GM21529 (cell line): ENCODE data around the gene NUAK1.

Experiments
- ATAC-seq: cut with Tn5 transposase; IDR thresholded peaks from one replicate; pipeline ENCODE4 v1.9.1; 2021; ENCODE audit not compliant: unreplicated experiment

The NUAK1 gene

DNA sequence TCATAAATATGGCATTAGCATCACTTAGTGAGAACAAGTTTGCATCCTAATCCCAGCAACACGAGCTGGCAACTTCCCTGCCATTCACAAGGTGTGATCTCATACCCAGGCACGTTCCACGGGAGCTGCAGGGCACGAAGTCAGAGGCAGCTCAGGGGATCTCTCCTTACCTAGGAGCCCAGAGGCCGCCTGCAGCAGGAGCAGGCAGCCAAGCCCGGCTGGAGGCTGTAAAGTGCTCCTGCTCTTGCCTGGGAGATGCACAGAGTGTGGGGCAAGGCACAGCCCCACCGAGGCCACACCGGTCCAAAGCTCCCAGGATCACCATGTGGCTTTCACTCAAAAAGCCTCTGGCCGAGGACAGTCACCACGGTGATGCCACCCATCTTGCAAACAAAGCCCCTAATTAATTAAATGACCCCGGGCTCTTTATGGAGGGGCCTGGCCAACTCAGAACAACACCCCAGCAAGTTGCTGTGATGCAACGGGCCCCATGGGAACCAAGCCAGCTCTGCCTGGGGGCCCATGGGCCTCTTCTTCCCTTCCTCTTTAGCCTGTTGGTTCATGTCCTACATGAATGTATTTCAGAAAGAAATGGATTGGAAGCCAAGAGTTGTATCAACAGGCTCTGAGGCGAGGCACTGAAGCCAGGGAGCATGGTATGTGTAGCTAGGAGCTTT, 26.5 kb downstream of the NUAK1 start:
- ATAC-seq = no peak

- ATAC-seq = no peak
Observed at GRCh38 chr12:106110626-106111300, 28.0 kb downstream of the NUAK1 start.

DNA sequence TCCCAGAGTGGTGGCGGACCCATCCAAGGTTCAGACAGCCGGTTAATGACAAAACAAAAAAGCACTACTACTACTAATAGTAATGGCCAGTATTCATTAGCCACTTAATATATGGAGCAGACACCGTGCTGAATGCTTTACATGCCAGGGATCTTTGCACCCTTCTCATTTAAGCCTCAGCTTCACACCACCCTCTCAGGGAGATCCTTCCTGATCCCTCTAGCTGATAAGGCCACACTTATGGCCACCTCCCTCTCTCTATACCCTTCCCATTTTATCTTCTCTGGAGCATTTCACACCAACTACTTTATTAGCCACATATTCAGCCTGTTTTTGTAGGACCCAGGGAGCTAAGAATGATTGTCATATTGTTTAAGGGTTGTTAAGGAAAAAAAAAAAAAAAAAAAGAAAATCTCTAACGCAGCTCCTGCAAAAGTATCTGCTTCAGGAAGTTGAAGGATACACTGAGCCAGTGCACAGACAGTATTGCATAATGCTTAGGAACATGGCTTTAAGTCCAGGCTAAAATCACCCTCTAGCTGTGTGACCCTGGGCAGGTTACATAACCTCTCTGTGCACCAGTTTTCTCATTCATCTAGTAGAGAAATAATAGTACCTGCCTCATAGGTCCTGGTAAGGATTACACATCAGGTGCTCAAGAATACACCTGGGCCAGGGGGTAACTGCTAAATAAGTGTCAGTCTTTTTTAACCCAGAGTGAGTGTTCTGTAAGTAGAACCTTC, 29.4 kb downstream of the NUAK1 start:
- no peak for ATAC-seq

- ATAC-seq = no peak
Observed at GRCh38 chr12:106108185-106108835, 30.4 kb downstream of the NUAK1 start.

DNA sequence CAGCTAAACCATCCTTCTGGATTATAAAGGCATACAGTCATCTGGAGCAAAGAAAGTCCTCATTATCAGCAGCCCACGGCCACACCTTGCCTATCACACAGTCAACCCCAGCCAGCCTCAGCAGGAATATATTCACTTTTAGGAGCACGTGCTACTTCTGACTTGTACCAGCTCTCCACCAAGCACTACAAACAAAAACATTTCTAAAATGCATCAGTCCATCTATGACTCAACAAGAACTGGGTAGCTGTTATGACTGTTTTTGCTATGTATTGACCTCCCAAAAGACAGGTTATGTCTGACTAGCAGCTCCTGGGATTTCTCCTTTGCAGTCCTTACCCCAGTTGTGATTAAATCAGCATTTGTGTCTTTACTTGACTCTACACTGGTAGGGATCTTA, 31.2 kb downstream of the NUAK1 start:
- no peak for ATAC-seq

- ATAC-seq = no peak
Observed at GRCh38 chr12:106106892-106107291, 31.9 kb downstream of the NUAK1 start.

GRCh38 chr12:106106061-106106566, 32.6 kb downstream of the NUAK1 start:
- no peak for ATAC-seq

DNA sequence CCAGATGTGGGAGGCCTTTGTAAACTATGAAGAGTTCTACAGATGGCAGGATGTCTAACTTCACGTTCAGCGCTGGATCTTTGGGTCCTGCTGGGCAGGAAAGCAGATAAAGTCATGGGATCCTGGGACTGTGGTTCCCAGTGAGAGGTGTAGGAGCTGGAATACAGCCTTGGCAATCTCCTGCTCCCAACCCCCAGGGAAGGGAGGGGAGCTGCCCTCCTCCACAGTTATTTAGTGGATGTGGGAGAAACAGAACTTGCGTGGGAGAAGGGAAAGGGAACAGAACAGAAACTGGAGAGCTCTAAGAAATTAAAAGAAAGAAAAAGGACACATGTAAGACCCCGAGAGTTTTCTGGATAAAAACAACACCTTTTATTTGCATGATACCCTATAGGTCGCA, 37.0 kb downstream of the NUAK1 start:
- no peak for ATAC-seq

- ATAC-seq = no peak
Observed at GRCh38 chr12:106098691-106099200, 40.0 kb downstream of the NUAK1 start.

DNA sequence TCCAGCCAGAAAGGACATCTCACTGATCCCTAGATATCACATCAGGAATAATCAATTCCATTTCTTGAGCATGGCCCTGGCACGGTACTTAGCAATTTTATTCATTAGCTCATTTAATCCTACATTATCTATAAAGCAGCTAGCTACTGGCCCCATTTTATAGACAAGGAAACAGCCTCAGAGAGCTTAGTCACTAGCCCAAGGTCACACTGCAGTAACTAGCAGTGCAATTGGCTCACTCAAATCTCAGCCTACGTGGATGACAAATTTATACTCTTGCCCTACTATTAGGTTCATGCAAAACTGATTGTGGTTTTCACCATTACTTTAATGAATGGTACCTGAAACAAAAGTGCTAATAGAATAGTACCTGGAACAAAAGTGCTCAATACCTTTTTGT, 41.7 kb downstream of the NUAK1 start:
- ATAC-seq = no peak

GRCh38 chr12:106096376-106096775, 42.4 kb downstream of the NUAK1 start:
- ATAC-seq = no peak

- no peak for ATAC-seq
Observed at GRCh38 chr12:106094304-106094703, 44.5 kb downstream of the NUAK1 start.

GRCh38 chr12:106093246-106093645, 45.5 kb downstream of the NUAK1 start:
- no peak for ATAC-seq

DNA sequence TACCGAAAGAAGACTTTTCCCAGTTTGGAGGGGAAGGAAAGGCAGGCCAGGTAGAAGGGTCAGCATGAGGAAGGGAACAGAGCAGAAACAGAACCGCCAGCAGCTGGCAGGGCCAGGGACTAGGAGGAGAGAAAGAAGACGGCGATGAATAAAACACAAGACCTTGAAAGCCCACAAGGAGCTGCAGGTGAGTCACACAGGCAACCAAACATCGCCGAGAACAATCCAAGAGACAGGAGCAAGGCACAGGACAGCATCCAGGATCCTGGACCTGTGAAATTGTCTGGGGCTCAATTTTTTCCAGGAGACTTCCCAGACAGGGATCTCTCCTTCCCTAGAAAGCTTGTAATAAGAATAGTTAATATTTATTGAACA, 47.3 kb downstream of the NUAK1 start:
- no peak for ATAC-seq

DNA sequence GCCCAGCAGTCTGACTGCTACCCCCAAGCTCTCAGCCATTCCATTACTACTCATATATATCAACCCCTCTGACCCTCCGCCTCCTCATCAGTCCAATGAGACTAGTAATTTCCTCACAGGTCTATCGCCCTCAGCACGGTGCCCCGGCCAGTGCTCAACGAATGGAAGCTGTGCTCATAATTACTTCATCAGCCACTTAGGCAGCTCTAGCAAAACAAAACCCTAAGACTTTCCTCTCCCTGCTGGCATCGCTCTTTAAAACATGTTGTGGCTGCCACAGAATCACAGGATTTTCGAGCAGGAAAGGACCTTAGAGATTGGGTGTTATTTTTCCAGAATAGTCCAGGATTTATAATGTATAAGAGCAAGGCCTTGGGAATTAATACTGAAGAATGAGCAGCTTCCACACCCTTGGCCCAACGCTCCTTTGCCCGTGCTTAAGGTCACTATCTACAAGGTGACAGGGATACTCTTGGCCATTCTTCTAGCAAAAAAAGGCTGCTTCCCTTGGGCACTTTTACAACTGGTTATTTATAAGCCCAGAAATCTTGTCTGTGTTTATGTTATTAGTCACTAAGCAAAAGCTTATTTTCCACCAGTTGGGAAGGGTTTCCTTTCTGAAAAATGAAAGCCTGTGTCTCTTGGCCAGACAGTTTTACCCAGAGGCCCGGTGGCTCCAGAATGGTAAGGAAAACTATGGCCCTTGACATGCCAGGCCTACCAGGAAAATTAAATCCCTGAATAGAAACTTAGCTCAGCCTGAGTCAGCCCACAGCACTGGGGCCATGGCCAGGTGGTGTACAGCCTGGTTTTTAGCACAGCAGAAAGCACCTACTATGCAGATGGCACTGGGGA, 47.9 kb downstream of the NUAK1 start:
- ATAC-seq = no peak

DNA sequence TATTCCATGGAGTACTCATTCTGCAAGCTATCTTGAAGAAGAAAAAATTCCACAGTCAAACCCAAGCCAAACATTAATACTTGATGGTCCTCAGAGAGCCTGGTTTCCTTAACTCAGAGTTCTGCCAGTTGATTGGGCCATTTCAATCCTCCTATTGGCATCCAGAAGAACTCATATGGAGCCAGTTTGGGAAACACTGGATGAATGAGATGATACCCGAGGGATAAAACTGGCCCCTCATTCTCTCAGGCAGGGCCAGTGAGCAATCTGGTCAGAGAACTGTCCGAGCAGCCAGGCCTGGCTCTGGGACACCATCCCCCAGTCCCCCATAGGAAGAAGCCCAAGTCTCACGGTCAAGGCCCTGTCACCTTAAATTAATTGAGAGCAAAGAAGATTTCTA, 48.8 kb downstream of the NUAK1 start:
- no peak for ATAC-seq

DNA sequence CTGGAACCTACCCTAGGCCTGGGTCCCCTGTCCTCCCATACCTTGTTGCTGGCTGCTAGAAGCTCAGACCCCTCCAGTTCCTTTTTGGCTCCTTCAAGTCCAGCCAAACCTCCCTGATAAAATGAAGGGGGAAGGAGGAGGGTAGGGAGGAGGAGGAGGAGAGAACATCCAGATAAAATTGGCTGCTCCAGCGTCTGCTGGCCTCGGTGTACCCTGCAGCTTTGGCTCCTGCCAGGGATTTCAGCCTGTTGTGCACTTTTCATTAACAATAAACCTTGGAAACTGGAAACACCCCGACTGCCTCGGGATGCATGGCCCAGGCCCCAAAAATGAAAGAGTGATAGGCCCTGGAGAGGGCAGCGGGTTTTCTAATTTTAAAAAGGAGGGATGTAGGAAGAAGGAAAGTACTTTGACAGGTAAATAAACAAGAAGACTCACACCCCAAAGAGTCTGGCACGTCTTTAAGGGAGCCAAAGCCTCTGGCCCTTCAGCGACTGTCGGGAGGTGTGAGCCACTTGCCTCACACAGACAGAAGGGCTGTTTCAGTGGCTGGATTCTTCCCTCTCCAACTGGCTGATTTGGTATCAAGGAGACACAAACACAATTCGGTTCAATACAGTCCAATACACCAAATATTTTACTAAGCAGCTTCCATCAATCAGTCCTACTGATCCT, 49.8 kb downstream of the NUAK1 start:
- ATAC-seq = no peak

- ATAC-seq = no peak
Observed at GRCh38 chr12:106088246-106088808, 50.4 kb downstream of the NUAK1 start.

GRCh38 chr12:106086696-106087095, 52.1 kb downstream of the NUAK1 start:
- no peak for ATAC-seq
